Aortic smooth muscle cell (primary cell): Measurements from ENCODE around the gene GOLGA3. TPM values are rescaled to one million over a fixed set of nuclear protein-coding genes. Genes with fewer than 3 reads are reported as not detected.

Experiments used
- total RNA-seq: library from RNA; depleted of rRNA; stranded (reverse); fragments of >200 nt; gene quantifications from 2 replicates; pipeline ENCODE4 v1.2.3, GENCODE V29; 2014

The GOLGA3 gene, protein sequence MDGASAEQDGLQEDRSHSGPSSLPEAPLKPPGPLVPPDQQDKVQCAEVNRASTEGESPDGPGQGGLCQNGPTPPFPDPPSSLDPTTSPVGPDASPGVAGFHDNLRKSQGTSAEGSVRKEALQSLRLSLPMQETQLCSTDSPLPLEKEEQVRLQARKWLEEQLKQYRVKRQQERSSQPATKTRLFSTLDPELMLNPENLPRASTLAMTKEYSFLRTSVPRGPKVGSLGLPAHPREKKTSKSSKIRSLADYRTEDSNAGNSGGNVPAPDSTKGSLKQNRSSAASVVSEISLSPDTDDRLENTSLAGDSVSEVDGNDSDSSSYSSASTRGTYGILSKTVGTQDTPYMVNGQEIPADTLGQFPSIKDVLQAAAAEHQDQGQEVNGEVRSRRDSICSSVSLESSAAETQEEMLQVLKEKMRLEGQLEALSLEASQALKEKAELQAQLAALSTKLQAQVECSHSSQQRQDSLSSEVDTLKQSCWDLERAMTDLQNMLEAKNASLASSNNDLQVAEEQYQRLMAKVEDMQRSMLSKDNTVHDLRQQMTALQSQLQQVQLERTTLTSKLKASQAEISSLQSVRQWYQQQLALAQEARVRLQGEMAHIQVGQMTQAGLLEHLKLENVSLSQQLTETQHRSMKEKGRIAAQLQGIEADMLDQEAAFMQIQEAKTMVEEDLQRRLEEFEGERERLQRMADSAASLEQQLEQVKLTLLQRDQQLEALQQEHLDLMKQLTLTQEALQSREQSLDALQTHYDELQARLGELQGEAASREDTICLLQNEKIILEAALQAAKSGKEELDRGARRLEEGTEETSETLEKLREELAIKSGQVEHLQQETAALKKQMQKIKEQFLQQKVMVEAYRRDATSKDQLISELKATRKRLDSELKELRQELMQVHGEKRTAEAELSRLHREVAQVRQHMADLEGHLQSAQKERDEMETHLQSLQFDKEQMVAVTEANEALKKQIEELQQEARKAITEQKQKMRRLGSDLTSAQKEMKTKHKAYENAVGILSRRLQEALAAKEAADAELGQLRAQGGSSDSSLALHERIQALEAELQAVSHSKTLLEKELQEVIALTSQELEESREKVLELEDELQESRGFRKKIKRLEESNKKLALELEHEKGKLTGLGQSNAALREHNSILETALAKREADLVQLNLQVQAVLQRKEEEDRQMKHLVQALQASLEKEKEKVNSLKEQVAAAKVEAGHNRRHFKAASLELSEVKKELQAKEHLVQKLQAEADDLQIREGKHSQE (N-terminal part only)
- total RNA-seq, result 132 and 178 TPM in 2 replicates

DNA sequence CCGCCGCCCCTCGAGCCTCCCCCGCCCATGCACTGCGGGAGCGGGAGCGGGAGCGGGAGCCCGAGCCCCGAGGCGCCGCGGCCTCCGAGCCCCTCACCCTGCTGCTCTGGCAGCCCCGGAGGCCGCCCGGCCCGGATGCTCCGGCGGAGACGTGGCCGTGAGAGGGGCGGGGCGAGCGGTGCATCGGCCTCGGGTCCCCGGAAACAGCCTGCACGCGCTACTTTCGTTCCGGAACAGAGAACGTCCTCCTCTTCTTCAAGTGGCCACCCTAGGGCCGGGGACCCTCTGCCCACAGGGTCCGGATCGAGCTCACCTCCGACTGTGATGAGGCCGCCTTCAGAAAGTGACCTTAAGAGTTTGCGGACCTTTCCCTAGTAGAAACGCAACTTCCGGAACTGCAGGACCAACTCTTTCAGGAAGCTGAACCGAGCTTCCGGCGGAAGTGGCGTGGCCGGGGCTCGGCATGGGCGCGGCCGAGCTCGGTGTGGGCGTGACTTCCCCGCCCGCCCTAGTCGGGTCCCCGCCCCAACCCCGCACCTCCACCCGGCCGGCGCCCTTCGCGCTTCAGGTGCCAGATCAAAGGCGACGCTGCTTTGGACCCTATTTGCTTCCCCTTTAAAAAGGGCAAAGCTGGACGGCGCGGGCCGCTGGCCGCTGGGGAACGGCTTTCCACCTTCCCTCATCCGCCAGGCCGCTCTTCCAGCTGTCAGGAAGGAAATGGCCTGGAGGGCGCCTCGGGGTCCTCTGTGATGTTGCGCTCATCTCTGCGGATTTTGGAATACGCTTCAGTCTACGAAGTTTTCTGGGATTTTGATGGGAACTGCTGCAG lies at the start of gene GOLGA3:
Gene GOLGA3 (minus strand): TSS at position 164 of the 829 bp plus-strand sequence. CDS start 6,741 bp downstream, outside the sequence.

DNA sequence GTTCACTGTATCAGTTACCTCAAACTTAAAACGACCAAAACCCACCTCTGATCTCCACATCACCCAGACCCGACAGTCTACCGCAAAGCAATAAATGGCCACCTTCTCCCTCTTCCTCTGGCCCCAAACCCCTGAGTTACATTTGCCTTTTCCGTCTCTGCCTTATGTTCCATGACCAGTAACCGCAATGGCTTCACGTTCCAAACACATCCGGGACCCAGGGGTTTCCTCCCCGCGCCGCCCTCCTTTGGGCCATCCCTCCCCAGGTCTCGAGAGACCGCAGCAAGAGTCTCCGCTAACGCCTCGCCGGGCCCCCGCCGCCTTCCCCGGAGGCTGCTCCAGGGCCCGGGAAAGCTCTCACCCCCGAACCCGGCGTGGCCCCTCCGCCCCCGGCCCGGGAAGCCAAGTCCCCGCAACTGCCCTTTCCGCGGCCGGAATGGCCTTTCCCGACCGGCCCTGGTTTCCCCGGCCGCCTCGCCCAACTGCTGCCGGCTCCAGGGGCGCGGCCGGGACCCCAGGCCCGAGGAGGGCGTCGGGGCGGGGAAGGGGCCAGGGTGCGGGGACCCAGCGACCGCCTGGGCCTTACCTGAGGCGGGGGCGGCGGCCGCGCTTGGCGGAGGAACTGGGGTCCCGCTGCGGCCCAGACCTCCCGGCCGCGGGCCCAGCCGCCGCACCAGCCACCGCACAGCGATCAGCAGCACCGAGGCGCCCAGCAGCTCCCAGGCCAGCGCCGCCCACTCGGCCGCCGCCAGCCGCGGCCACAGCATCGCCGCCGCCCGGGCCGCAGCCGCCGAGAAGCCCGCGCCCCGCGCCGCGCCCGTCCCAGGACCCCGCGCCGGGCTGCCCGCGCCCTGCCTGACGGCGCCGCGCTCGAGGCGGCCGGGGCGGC lies 67.4 kb downstream of the GOLGA3 start, which contains the start of gene ANKLE2:
Gene ANKLE2 (minus strand): TSS at position 801 of the 889 bp plus-strand sequence. CDS start 34 bp downstream, at position 767.

Other genes starting within 250 kb of the GOLGA3 start
- gene LRCOL1, start 218.3 kb downstream of the GOLGA3 start, total RNA-seq, result not detected in 2 replicates
- gene P2RX2, start 210.1 kb downstream of the GOLGA3 start, total RNA-seq, result not detected in 2 replicates
- 19.8 and 29.7 TPM in 2 replicates for gene POLE, start 141.5 kb downstream of the GOLGA3 start, total RNA-seq
- gene PXMP2, start 141.3 kb downstream of the GOLGA3 start, total RNA-seq, result 13.3 and 13.5 TPM in 2 replicates
- gene PGAM5, start 118.0 kb downstream of the GOLGA3 start, total RNA-seq, result 19.9 and 29.5 TPM in 2 replicates
- 51.1 and 63.1 TPM in 2 replicates for gene ANKLE2, start 67.0 kb downstream of the GOLGA3 start, total RNA-seq
- 37.4 and 37.7 TPM in 2 replicates for gene CHFR, start 58.7 kb upstream of the GOLGA3 start, total RNA-seq
- gene ZNF605, start 127.4 kb upstream of the GOLGA3 start, total RNA-seq, result 8.2 and 10.7 TPM in 2 replicates
- 9.9 and 10.6 TPM in 2 replicates for gene ZNF26, start 157.5 kb upstream of the GOLGA3 start, total RNA-seq
- gene ZNF84, start 208.6 kb upstream of the GOLGA3 start, total RNA-seq, result 19.4 and 21.4 TPM in 2 replicates